Kidney epithelial cell (primary cell): Measurements from ENCODE around the gene RPL39L. TPM values are rescaled to one million over a fixed set of nuclear protein-coding genes. Genes with fewer than 3 reads are reported as not detected.

ENCODE experiments used
- DNase-seq: peaks from one replicate; pipeline ENCODE4 v3.0.0-alpha.2; 2010; ENCODE audit warnings: low read depth
- H3K27me3 ChIP-seq: 2 replicates; pipeline ENCODE4 v1.6.0; 2011; ENCODE audit warnings: low read length; ENCODE audit not compliant: control insufficient read depth, insufficient read depth
- H3K36me3 ChIP-seq: 2 replicates; pipeline ENCODE4 v1.5.1; 2011; ENCODE audit warnings: low read length; ENCODE audit not compliant: control insufficient read depth, insufficient read depth
- H3K4me3 ChIP-seq: 2 replicates; pipeline ENCODE4 v1.5.1; 2011; ENCODE audit warnings: low read depth, mild to moderate bottlenecking, control low read depth, low read length
- total RNA-seq: library from RNA; depleted of rRNA; stranded (reverse); fragments of >200 nt; gene quantifications from 2 replicates; pipeline ENCODE4 v1.2.3, GENCODE V29; 2015
- TF ChIP-seq, protein P1 (sequence below): IDR thresholded peaks from 2 replicates; pipeline ENCODE4 v1.5.1; 2011; ENCODE audit warnings: mild to moderate bottlenecking, moderate library complexity, low read length, control low read depth, inconsistent platforms; ENCODE audit not compliant: insufficient read depth, poor library complexity, severe bottlenecking

The RPL39L gene
- total RNA-seq, 1 donor from 2014 or later = 26.5 TPM

- H3K4me3 ChIP-seq = no peak overlapping the region
- TF ChIP-seq, protein P1, sequence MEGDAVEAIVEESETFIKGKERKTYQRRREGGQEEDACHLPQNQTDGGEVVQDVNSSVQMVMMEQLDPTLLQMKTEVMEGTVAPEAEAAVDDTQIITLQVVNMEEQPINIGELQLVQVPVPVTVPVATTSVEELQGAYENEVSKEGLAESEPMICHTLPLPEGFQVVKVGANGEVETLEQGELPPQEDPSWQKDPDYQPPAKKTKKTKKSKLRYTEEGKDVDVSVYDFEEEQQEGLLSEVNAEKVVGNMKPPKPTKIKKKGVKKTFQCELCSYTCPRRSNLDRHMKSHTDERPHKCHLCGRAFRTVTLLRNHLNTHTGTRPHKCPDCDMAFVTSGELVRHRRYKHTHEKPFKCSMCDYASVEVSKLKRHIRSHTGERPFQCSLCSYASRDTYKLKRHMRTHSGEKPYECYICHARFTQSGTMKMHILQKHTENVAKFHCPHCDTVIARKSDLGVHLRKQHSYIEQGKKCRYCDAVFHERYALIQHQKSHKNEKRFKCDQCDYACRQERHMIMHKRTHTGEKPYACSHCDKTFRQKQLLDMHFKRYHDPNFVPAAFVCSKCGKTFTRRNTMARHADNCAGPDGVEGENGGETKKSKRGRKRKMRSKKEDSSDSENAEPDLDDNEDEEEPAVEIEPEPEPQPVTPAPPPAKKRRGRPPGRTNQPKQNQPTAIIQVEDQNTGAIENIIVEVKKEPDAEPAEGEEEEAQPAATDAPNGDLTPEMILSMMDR = no peak
- no peak for DNase-seq
- no peaks in the 10 kb centered on the region for H3K36me3 ChIP-seq
- H3K27me3 ChIP-seq = no peaks in the 10 kb centered on the region
These were observed 28.5 kb upstream of the RPL39L start for GRCh38 chr3:187167777-187168176.

DNA sequence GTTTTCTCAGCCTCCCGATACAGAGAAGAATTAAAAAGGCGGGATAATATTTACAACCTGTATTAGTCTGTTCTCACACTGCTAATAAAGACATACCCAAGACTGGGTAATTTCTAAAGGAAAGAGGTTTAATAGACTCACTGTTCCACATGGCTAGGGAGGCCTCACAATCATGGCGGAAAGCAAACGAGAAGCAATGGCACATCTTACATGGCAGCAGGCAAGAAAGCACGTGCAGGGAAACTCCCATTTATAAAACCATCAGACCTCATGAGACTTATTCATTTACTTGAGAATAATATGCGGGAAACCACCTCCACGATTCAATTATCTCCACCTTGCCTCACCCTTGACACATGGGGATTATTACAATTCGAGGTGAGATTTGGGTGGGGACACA is 27.5 kb upstream of the RPL39L start:
- no peaks in the 10 kb centered on the region for H3K27me3 ChIP-seq
- H3K4me3 ChIP-seq = no peak overlapping the region
- DNase-seq = no peak
- TF ChIP-seq, protein P1 = no peak
- H3K36me3 ChIP-seq = no peaks in the 10 kb centered on the region

GRCh38 chr3:187165144-187165543 is 25.8 kb upstream of the RPL39L start:
- Histone ChIP-seq H3K36me3 (no peaks in the 10 kb centered on the region), H3K4me3 (no peak overlapping the region), H3K27me3 (no peaks in the 10 kb centered on the region)
- peak; percentile 18 for DNase-seq
- TF ChIP-seq, protein P1 = peak; percentile 54

DNA sequence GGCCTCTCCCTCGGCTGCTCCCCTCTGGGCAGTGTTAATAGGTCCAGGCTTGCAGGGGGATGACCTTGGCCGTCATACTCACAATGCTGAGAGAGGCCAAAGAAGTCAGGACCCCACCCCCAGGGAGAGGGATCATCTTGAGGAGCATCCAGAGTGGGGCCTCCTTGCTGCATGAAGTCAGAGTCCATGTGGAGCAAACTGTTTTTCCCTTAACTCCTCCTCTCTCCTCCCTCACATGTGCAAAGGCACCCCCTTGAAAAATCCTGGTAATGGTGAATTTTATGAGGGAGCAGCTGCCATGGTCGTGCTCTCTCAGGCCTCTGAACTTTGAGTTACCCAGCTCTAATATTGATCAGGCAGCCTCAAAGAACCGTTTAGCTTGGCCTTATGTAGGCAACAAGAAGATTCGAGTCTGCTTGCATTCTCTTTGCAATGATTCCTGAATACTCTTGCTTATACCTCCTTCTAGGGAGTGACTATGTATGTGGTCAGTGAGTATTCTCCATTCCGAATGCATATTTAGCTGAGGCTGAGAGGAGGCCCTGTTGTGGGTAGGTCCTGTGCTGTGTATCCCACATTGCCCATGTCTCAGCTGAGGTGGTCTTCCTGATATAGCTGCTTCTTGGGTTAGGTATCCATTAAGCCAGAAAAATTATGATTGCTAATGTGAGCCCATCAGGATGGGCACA is 23.1 kb upstream of the RPL39L start:
- TF ChIP-seq, protein P1 = no peak
- no peak for DNase-seq
- no peaks in the 10 kb centered on the region for H3K36me3 ChIP-seq
- no peak overlapping the region for H3K4me3 ChIP-seq
- no peaks in the 10 kb centered on the region for H3K27me3 ChIP-seq

- no peak for DNase-seq
- Histone ChIP-seq H3K36me3 (no peaks in the 10 kb centered on the region), H3K27me3 (no peaks in the 10 kb centered on the region), H3K4me3 (no peak overlapping the region)
- TF ChIP-seq, protein P1 = no peak
These were observed 22.3 kb upstream of the RPL39L start for GRCh38 chr3:187161556-187161955.

DNA sequence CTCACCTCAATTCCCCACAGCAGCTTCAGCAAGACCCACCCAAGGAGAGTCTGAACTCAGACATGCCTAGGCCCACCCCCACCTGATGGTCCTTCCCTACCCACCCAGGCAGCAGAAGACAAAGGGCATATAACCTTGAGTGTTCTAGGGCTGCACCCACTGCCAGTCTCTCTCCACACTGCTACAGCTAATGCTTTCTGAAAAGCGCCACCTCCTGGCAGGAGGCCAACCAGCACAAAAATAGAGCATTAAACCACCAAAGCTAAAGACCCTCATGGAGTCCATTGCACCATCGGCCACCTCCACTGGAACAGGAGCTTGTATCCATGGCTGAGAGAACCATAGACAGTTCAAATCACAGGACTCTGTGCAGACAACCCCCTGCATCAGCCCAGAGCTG is 11.3 kb upstream of the RPL39L start:
- Histone ChIP-seq H3K36me3 (no peaks in the 10 kb centered on the region), H3K4me3 (no peak overlapping the region), H3K27me3 (no peaks in the 10 kb centered on the region)
- no peak for DNase-seq
- TF ChIP-seq, protein P1 = no peak
